Measurements from ENCODE around the gene MYO15A.

The MYO15A gene

DNA sequence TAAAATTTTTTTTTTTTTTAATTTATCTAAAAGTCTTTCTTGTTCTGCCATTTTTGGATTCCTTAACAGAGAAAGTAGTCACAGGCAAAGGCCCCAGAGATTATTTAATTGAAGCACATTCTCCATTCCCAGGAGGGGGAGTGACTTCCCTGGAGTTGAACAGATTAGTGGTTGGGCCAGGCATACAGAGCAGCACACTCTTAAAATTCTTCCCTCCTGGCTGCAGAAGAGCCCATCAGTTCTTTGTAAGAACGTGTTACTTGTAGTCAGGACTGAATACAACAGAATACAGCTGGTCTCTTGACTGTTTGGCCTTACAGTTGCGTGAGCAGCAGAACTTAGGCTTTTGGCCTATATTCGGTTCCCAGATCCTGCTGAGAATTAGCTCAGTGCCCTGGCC, 76.8 kb downstream of the MYO15A start:
- TF ChIP-seq ZBTB20 (tag by site-specific recombination; IDR thresholded peaks at IDR 0.05) (no peak), BCL11A (tag by site-specific recombination; IDR thresholded peaks at IDR 0.05; ENCODE audit: low read depth) (no peak), ZNF610 (tag by site-specific recombination; IDR thresholded peaks at IDR 0.05; ENCODE audit: borderline replicate concordance) (no peak), ZNF341 (tag by site-specific recombination; IDR thresholded peaks at IDR 0.05; ENCODE audit: low read depth) (peak; percentile 36; the same call in 1 of the 2 replicates), MYNN (tag by site-specific recombination; IDR thresholded peaks at IDR 0.05; ENCODE audit: borderline replicate concordance) (no peak), TCF7L2 (IDR thresholded peaks at IDR 0.05; ENCODE audit: borderline replicate concordance, low read depth, low read length) (no peak), KLF7 (tag by site-specific recombination; IDR thresholded peaks at IDR 0.05; ENCODE audit: borderline replicate concordance) (no peak), ZNF530 (tag by site-specific recombination; IDR thresholded peaks at IDR 0.05; ENCODE audit: low read depth) (no peak), ZEB2 (tag by site-specific recombination; IDR thresholded peaks at IDR 0.05) (no peak), ZFP69B (tag by site-specific recombination; IDR thresholded peaks at IDR 0.05) (no peak), KLF10 (tag by site-specific recombination; IDR thresholded peaks at IDR 0.05) (0 out of 2 replicates have a peak, but pooled peaks have one; percentile 27), ZNF768 (tag by site-specific recombination; IDR thresholded peaks at IDR 0.05) (no peak)
- TF ChIP-seq, protein P1, sequence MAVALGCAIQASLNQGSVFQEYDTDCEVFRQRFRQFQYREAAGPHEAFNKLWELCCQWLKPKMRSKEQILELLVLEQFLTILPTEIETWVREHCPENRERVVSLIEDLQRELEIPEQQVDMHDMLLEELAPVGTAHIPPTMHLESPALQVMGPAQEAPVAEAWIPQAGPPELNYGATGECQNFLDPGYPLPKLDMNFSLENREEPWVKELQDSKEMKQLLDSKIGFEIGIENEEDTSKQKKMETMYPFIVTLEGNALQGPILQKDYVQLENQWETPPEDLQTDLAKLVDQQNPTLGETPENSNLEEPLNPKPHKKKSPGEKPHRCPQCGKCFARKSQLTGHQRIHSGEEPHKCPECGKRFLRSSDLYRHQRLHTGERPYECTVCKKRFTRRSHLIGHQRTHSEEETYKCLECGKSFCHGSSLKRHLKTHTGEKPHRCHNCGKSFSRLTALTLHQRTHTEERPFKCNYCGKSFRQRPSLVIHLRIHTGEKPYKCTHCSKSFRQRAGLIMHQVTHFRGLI (tag by site-specific recombination; IDR thresholded peaks at IDR 0.05), result peak; percentile 74; the same call in 1 of the 2 replicates
- TF ChIP-seq, protein P2, sequence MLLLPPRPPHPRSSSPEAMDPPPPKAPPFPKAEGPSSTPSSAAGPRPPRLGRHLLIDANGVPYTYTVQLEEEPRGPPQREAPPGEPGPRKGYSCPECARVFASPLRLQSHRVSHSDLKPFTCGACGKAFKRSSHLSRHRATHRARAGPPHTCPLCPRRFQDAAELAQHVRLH (tag by site-specific recombination; IDR thresholded peaks at IDR 0.05), result no peak
- TF ChIP-seq, protein P3, sequence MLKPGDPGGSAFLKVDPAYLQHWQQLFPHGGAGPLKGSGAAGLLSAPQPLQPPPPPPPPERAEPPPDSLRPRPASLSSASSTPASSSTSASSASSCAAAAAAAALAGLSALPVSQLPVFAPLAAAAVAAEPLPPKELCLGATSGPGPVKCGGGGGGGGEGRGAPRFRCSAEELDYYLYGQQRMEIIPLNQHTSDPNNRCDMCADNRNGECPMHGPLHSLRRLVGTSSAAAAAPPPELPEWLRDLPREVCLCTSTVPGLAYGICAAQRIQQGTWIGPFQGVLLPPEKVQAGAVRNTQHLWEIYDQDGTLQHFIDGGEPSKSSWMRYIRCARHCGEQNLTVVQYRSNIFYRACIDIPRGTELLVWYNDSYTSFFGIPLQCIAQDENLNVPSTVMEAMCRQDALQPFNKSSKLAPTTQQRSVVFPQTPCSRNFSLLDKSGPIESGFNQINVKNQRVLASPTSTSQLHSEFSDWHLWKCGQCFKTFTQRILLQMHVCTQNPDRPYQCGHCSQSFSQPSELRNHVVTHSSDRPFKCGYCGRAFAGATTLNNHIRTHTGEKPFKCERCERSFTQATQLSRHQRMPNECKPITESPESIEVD (tag by site-specific recombination; IDR thresholded peaks at IDR 0.05), result no peak
- TF ChIP-seq, protein P4, sequence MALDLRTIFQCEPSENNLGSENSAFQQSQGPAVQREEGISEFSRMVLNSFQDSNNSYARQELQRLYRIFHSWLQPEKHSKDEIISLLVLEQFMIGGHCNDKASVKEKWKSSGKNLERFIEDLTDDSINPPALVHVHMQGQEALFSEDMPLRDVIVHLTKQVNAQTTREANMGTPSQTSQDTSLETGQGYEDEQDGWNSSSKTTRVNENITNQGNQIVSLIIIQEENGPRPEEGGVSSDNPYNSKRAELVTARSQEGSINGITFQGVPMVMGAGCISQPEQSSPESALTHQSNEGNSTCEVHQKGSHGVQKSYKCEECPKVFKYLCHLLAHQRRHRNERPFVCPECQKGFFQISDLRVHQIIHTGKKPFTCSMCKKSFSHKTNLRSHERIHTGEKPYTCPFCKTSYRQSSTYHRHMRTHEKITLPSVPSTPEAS (tag by site-specific recombination; IDR thresholded peaks at IDR 0.05), result no peak
- TF ChIP-seq, protein P5, sequence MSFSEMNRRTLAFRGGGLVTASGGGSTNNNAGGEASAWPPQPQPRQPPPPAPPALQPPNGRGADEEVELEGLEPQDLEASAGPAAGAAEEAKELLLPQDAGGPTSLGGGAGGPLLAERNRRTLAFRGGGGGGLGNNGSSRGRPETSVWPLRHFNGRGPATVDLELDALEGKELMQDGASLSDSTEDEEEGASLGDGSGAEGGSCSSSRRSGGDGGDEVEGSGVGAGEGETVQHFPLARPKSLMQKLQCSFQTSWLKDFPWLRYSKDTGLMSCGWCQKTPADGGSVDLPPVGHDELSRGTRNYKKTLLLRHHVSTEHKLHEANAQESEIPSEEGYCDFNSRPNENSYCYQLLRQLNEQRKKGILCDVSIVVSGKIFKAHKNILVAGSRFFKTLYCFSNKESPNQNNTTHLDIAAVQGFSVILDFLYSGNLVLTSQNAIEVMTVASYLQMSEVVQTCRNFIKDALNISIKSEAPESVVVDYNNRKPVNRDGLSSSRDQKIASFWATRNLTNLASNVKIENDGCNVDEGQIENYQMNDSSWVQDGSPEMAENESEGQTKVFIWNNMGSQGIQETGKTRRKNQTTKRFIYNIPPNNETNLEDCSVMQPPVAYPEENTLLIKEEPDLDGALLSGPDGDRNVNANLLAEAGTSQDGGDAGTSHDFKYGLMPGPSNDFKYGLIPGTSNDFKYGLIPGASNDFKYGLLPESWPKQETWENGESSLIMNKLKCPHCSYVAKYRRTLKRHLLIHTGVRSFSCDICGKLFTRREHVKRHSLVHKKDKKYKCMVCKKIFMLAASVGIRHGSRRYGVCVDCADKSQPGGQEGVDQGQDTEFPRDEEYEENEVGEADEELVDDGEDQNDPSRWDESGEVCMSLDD (tag by site-specific recombination; IDR thresholded peaks at IDR 0.05), result no peak
- TF ChIP-seq, protein P6, sequence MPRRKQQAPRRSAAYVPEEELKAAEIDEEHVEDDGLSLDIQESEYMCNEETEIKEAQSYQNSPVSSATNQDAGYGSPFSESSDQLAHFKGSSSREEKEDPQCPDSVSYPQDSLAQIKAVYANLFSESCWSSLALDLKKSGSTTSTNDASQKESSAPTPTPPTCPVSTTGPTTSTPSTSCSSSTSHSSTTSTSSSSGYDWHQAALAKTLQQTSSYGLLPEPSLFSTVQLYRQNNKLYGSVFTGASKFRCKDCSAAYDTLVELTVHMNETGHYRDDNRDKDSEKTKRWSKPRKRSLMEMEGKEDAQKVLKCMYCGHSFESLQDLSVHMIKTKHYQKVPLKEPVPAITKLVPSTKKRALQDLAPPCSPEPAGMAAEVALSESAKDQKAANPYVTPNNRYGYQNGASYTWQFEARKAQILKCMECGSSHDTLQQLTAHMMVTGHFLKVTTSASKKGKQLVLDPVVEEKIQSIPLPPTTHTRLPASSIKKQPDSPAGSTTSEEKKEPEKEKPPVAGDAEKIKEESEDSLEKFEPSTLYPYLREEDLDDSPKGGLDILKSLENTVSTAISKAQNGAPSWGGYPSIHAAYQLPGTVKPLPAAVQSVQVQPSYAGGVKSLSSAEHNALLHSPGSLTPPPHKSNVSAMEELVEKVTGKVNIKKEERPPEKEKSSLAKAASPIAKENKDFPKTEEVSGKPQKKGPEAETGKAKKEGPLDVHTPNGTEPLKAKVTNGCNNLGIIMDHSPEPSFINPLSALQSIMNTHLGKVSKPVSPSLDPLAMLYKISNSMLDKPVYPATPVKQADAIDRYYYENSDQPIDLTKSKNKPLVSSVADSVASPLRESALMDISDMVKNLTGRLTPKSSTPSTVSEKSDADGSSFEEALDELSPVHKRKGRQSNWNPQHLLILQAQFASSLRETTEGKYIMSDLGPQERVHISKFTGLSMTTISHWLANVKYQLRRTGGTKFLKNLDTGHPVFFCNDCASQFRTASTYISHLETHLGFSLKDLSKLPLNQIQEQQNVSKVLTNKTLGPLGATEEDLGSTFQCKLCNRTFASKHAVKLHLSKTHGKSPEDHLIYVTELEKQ (tag by site-specific recombination; IDR thresholded peaks at IDR 0.05; ENCODE audit: borderline replicate concordance), result no peak
- TF ChIP-seq, protein P7, sequence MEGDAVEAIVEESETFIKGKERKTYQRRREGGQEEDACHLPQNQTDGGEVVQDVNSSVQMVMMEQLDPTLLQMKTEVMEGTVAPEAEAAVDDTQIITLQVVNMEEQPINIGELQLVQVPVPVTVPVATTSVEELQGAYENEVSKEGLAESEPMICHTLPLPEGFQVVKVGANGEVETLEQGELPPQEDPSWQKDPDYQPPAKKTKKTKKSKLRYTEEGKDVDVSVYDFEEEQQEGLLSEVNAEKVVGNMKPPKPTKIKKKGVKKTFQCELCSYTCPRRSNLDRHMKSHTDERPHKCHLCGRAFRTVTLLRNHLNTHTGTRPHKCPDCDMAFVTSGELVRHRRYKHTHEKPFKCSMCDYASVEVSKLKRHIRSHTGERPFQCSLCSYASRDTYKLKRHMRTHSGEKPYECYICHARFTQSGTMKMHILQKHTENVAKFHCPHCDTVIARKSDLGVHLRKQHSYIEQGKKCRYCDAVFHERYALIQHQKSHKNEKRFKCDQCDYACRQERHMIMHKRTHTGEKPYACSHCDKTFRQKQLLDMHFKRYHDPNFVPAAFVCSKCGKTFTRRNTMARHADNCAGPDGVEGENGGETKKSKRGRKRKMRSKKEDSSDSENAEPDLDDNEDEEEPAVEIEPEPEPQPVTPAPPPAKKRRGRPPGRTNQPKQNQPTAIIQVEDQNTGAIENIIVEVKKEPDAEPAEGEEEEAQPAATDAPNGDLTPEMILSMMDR (tag by site-specific recombination; IDR thresholded peaks at IDR 0.05), result no peak
- TF ChIP-seq, protein P8, sequence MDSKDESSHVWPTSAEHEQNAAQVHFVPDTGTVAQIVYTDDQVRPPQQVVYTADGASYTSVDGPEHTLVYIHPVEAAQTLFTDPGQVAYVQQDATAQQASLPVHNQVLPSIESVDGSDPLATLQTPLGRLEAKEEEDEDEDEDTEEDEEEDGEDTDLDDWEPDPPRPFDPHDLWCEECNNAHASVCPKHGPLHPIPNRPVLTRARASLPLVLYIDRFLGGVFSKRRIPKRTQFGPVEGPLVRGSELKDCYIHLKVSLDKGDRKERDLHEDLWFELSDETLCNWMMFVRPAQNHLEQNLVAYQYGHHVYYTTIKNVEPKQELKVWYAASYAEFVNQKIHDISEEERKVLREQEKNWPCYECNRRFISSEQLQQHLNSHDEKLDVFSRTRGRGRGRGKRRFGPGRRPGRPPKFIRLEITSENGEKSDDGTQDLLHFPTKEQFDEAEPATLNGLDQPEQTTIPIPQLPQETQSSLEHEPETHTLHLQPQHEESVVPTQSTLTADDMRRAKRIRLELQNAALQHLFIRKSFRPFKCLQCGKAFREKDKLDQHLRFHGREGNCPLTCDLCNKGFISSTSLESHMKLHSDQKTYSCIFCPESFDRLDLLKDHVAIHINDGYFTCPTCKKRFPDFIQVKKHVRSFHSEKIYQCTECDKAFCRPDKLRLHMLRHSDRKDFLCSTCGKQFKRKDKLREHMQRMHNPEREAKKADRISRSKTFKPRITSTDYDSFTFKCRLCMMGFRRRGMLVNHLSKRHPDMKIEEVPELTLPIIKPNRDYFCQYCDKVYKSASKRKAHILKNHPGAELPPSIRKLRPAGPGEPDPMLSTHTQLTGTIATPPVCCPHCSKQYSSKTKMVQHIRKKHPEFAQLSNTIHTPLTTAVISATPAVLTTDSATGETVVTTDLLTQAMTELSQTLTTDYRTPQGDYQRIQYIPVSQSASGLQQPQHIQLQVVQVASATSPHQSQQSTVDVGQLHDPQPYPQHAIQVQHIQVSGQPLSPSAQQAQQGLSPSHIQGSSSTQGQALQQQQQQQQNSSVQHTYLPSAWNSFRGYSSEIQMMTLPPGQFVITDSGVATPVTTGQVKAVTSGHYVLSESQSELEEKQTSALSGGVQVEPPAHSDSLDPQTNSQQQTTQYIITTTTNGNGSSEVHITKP (tag by site-specific recombination; IDR thresholded peaks at IDR 0.05), result peak; percentile 17
- POLR2A ChIA-PET, result interaction anchor here (0.9 kb wide), 1 partner anchor 29 kb away, joined by 3 read pairs; no protein-coding TSS in a partner anchor
- CTCF ChIA-PET, result interaction anchor here (0.6 to 1.9 kb wide), 6 partner anchors 11 to 45 kb away, joined by 3 to 7 read pairs (median 4); no protein-coding TSS in a partner anchor
- peaks cover 37% of the 10 kb centered on the region for H3K4me1 ChIP-seq (ENCODE audit: control insufficient read depth, insufficient read depth, low read length)
- peaks cover 22 to 51% of the 10 kb centered on the region in 2 experiments; a peak in 2 of 3 replicates for H3K36me3 ChIP-seq (ENCODE audit: control insufficient read depth in 2 of 2, insufficient read depth in 1 of 2, low read length in 2 of 2)
- peak overlapping the region; percentile 59 for H3K4me3 ChIP-seq (ENCODE audit: low read depth, low read length)
- no peaks in the 10 kb centered on the region for H3K9me3 ChIP-seq (ENCODE audit: control insufficient read depth, insufficient read depth, low read depth, low read length)
- peak overlapping the region; percentile 94 for H3K27ac ChIP-seq (ENCODE audit: extremely low read depth, low read depth, low read length)

All from HEK293 (cell line).